Endothelial cell of umbilical vein (primary cell): ENCODE results near the gene ZNF407. TPM values are rescaled to one million over a fixed set of nuclear protein-coding genes. Genes with fewer than 3 reads are reported as not detected.

ENCODE experiments used
- BruUV-seq: library from RNA; stranded (reverse); fragments of 400-500 nt; replicated peaks from 2 replicates; lab custom pipeline; 2021; lab: Mats Ljungman, UMichigan
- CTCF ChIA-PET: fragments of 300-600, 350-600 bp; sonication (Branson Sonifier 250); formaldehyde crosslinking; loops from one replicate; lab custom pipeline; 2021; ENCODE audit warnings: antibody characterized with exemption, inconsistent platforms; lab: Charles Lee
- POLR2A ChIA-PET: fragments of 300-600, 350-600 bp; sonication (Branson Sonifier 250); formaldehyde crosslinking; loops from one replicate; lab custom pipeline; 2021; ENCODE audit warnings: antibody characterized with exemption, inconsistent platforms; lab: Charles Lee
- DNase-seq: peaks from one replicate; pipeline ENCODE4 v3.0.0-alpha.2; 2011; ENCODE audit warnings: low read depth, low spot score
- FAIRE-seq: peaks from 2 replicates; lab custom pipeline; 2011; peaks lifted over from hg19 to GRCh38; lab: Jason Lieb, UNC
- H2AFZ ChIP-seq: 2 replicates; pipeline ENCODE4 v1.6.0; 2012; ENCODE audit warnings: low read depth, low read length, control low read depth, inconsistent platforms
- H3K27ac ChIP-seq: 2 replicates; pipeline ENCODE4 v1.5.1; 2011; ENCODE audit warnings: low read depth, mild to moderate bottlenecking, control low read depth, low read length, moderate library complexity; ENCODE audit not compliant: insufficient read depth
- H3K27me3 ChIP-seq, 2 experiments: 2 replicates each; pipeline versions ENCODE4 v1.6.0 to v1.6.1; 2011; ENCODE audit warnings: low read length in 2 of 2, mixed read lengths in 1 of 2; ENCODE audit not compliant: control insufficient read depth in 2 of 2, insufficient read depth in 2 of 2
- H3K36me3 ChIP-seq, 2 experiments: 2 replicates in 1 of 2; 3 replicates in 1 of 2; pipeline ENCODE4 v1.5.1; 2011; ENCODE audit warnings: low read length in 2 of 2, mild to moderate bottlenecking in 1 of 2, moderate library complexity in 1 of 2; ENCODE audit not compliant: control insufficient read depth in 2 of 2, insufficient read depth in 2 of 2; ENCODE audit errors: extremely low read depth in 1 of 2
- H3K4me1 ChIP-seq: 3 replicates; pipeline ENCODE4 v1.5.1; 2011; ENCODE audit warnings: mild to moderate bottlenecking, low read length; ENCODE audit not compliant: control insufficient read depth, insufficient read depth; ENCODE audit errors: extremely low read depth
- H3K4me2 ChIP-seq: 2 replicates; pipeline ENCODE4 v1.6.1; 2011; ENCODE audit warnings: low read length, control low read depth, mixed read lengths; ENCODE audit not compliant: insufficient read depth
- H3K4me3 ChIP-seq, 3 experiments: fragments of 200-600 bp in 1 of 3; sonication (generic), shearing (Covaris generic) in 1 of 3; replicated peaks in 1 of 3; 2 replicates each; pipeline ENCODE4 v1.5.1; 2011 to 2016; ENCODE audit warnings: control low read depth in 3 of 3, low read length in 3 of 3, mild to moderate bottlenecking in 2 of 3, inconsistent platforms in 1 of 3, low read depth in 1 of 3, moderate library complexity in 1 of 3; ENCODE audit not compliant: insufficient read depth in 1 of 3
- H3K79me2 ChIP-seq: 2 replicates; pipeline ENCODE4 v1.6.0; 2012; ENCODE audit warnings: low read length, inconsistent platforms; ENCODE audit not compliant: control insufficient read depth, insufficient read depth
- H3K9ac ChIP-seq: replicated peaks from 2 replicates; pipeline ENCODE3; 2011; ENCODE audit warnings: low read length, control low read depth; ENCODE audit not compliant: insufficient read depth; ENCODE audit errors: extremely low read depth
- H3K9me1 ChIP-seq: replicated peaks from 3 replicates; pipeline ENCODE4 v1.6.0; 2011; ENCODE audit warnings: mild to moderate bottlenecking, low read length; ENCODE audit not compliant: control insufficient read depth, insufficient read depth; ENCODE audit errors: extremely low read depth
- H3K9me3 ChIP-seq: replicated peaks from 2 replicates; pipeline ENCODE4 v1.5.1; 2012; ENCODE audit warnings: low read length, inconsistent platforms; ENCODE audit not compliant: control insufficient read depth, insufficient read depth
- H4K20me1 ChIP-seq: replicated peaks from 2 replicates; pipeline ENCODE3; 2011; ENCODE audit warnings: mild to moderate bottlenecking, low read length; ENCODE audit not compliant: control insufficient read depth, insufficient read depth; ENCODE audit errors: extremely low read depth
- CTCF ChIP-seq, 2 donors: IDR thresholded peaks; 1 replicate in 1 of 2; 2 replicates in 1 of 2; pipeline ENCODE4 v1.5.1; 2011; ENCODE audit warnings: low read length in 2 of 2, mild to moderate bottlenecking in 2 of 2, moderate library complexity in 2 of 2, control low read depth in 1 of 2, inconsistent platforms in 1 of 2, low read depth in 1 of 2; ENCODE audit not compliant: insufficient read depth in 1 of 2; ENCODE audit errors: extremely low read depth in 1 of 2
- EZH2 ChIP-seq: IDR thresholded peaks from 2 replicates; pipeline ENCODE4 v1.6.1; 2012; ENCODE audit warnings: borderline replicate concordance, low read depth, mild to moderate bottlenecking, moderate library complexity, low read length, inconsistent platforms; ENCODE audit not compliant: severe bottlenecking
- FOS ChIP-seq: IDR thresholded peaks from 2 replicates; pipeline ENCODE4 v1.6.1; 2011; ENCODE audit warnings: mild to moderate bottlenecking, low read length, moderate library complexity, borderline replicate concordance; ENCODE audit not compliant: insufficient read depth
- GATA2 ChIP-seq: IDR thresholded peaks from 2 replicates; pipeline ENCODE4 v1.7.0; 2011; ENCODE audit warnings: low read depth, mild to moderate bottlenecking, moderate library complexity, mixed read lengths, low read length; ENCODE audit not compliant: insufficient read length, insufficient read depth
- JUN ChIP-seq: IDR thresholded peaks from 2 replicates; pipeline ENCODE4 v1.6.1; 2011; ENCODE audit warnings: borderline replicate concordance, low read depth; ENCODE audit not compliant: insufficient read length, insufficient read depth
- MAX ChIP-seq: IDR thresholded peaks from 2 replicates; pipeline ENCODE4 v1.6.1; 2011; ENCODE audit not compliant: insufficient read depth, insufficient read length
- MYC ChIP-seq: IDR thresholded peaks from one replicate; pipeline ENCODE4 v1.6.1; 2011; ENCODE audit warnings: mild to moderate bottlenecking, low read depth, low read length
- POLR2A ChIP-seq: IDR thresholded peaks from 2 replicates; pipeline ENCODE4 v1.6.1; 2012; ENCODE audit warnings: low read depth, mild to moderate bottlenecking, control low read depth, low read length
- POLR2AphosphoS5 ChIP-seq: IDR thresholded peaks from 2 replicates; pipeline ENCODE4 v1.6.1; 2012; ENCODE audit warnings: low read depth, mild to moderate bottlenecking, control low read depth, low read length, moderate library complexity; ENCODE audit not compliant: insufficient read depth
- dilution Hi-C: fragments of 300-500 bp; cut with MboI; formaldehyde crosslinking; loops from one replicate; pipeline ENCODE4 v1.15.0; 2019; ENCODE audit warnings: low sequenced_read_pairs; ENCODE audit not compliant: extremely low pct_ligation_motif_present
- intact Hi-C: fragments of 100-400 bp; cut with micrococcal nuclease; formaldehyde crosslinking; loops from one replicate; pipeline ENCODE4 v1.10.0; 2022
- polyA plus RNA-seq, 4 experiments: library from polyadenylated mRNA; depleted of rRNA in 3 of 4; stranded (reverse) in 3 of 4; unstranded in 1 of 4; fragments of >200 nt; gene quantifications; 2 replicates each; pipeline versions ENCODE4 v1.2.1 to v1.2.3, GENCODE V29; 2011 to 2012; ENCODE audit warnings: missing spikeins in 1 of 4
- total RNA-seq: library from RNA; stranded (reverse); gene quantifications from 2 replicates; pipeline ENCODE4 v1.2.3, GENCODE V29; 2021

The ZNF407 gene
- total and polyA plus RNA-seq, 2 donors (not counting 3 experiments of a cell fraction or from before 2014, with no cell fraction given) = 3.8 to 20.1 TPM

GRCh38 chr18:74674487-74674886 lies 76.8 kb downstream of the ZNF407 start:
- TF ChIP-seq GATA2 (no peak), FOS (no peak), JUN (no peak), EZH2 (no peak)
- no peaks in the 10 kb centered on the region for H3K79me2 ChIP-seq
- no peaks in the 10 kb centered on the region for H4K20me1 ChIP-seq
- no peak for FAIRE-seq
- CTCF ChIA-PET = interaction anchor here (0.8 kb wide), 1 partner anchor 9 kb away, joined by 3 read pairs; no protein-coding TSS in a partner anchor
- no peak overlapping the region for H3K9ac ChIP-seq
- H3K36me3 ChIP-seq = no peaks in the 10 kb centered on the region
- H3K9me3 ChIP-seq = no peaks in the 10 kb centered on the region
- H3K4me1 ChIP-seq = no peaks in the 10 kb centered on the region
- no TSS peak for BruUV-seq
- no peak for DNase-seq
- no peak overlapping the region for H2AFZ ChIP-seq
- intact Hi-C loops = no loop called here
- no peaks in the 10 kb centered on the region for H3K27me3 ChIP-seq
- no peak overlapping the region for H3K4me3 ChIP-seq
- H3K9me1 ChIP-seq = no peaks in the 10 kb centered on the region
- dilution Hi-C loops = no loop called here
- POLR2A ChIA-PET = no interaction called here
- no peak overlapping the region for H3K27ac ChIP-seq
- no peak overlapping the region for H3K4me2 ChIP-seq

- ChIA-PET POLR2A (no interaction called here), CTCF (interaction anchor here (1.2 kb wide), 1 partner anchor 9 kb away, joined by 3 read pairs; no protein-coding TSS in a partner anchor)
- Histone ChIP-seq H4K20me1 (no peaks in the 10 kb centered on the region), H3K27me3 (no peaks in the 10 kb centered on the region), H3K4me1 (no peaks in the 10 kb centered on the region), H3K9me3 (no peaks in the 10 kb centered on the region), H3K9ac (no peak overlapping the region), H3K36me3 (no peaks in the 10 kb centered on the region), H3K4me3 (no peak overlapping the region), H3K27ac (no peak overlapping the region), H3K9me1 (no peaks in the 10 kb centered on the region), H3K79me2 (no peaks in the 10 kb centered on the region), H3K4me2 (no peak overlapping the region), H2AFZ (no peak overlapping the region)
- DNase-seq = no peak
- TF ChIP-seq MYC (no peak), CTCF (IDR thresholded peaks at IDR 0.05; ENCODE audit: extremely low read depth in 1 of 2, insufficient read depth in 1 of 2, low read depth in 1 of 2, low read length in 2 of 2) (no peak), POLR2A (no peak), GATA2 (no peak), POLR2AphosphoS5 (no peak), EZH2 (no peak), FOS (no peak), JUN (no peak), MAX (no peak)
- FAIRE-seq = no peak
- intact Hi-C loops (no loop called here), dilution Hi-C loops (no loop called here)
- no TSS peak for BruUV-seq
Observed at GRCh38 chr18:74679006-74679678, 81.5 kb downstream of the ZNF407 start.
